ENCODE measurements around the gene ORMDL1.
"Not testable (repeated sequence)": the region's sequence is repeated elsewhere in the genome, so short reads cannot be mapped to it uniquely, and the experiment has no call there.

Gene ORMDL1

DNA sequence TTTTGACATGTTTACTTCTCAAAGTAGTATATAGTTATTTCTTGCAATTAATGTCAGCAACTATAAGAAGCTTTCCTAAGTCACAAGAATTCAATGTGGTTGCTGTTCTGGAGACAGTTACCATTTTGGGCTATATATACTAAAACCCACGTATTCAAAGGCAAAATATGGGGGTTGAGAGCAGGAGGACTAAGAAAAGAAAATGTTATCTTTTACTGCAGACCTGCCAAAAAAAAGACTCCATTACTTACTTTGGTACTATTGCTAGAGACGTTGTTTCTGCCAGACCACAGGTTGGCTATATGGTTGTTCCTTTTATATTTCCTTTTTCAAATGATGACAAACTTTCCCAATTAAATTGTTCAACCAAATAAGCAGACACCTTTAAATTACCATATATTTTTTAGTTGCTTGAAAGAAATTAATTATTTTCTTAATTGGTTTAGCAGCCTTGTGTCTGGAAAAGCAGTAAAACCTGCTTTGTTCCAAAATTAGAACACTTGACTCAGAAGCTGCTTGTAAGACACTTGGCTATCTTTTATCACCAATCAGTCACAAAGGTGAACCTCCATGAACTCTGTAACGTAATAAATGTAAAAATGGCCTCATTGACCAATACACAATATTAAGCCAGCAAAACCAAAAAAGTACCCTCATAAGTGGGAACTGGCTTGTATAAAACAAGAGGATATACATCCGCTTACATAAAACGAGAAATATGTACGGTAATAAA, 13.4 kb downstream of the ORMDL1 start:
- DNase-seq (ENCODE audit: low read depth in 2 of 2) = no peak

DNA sequence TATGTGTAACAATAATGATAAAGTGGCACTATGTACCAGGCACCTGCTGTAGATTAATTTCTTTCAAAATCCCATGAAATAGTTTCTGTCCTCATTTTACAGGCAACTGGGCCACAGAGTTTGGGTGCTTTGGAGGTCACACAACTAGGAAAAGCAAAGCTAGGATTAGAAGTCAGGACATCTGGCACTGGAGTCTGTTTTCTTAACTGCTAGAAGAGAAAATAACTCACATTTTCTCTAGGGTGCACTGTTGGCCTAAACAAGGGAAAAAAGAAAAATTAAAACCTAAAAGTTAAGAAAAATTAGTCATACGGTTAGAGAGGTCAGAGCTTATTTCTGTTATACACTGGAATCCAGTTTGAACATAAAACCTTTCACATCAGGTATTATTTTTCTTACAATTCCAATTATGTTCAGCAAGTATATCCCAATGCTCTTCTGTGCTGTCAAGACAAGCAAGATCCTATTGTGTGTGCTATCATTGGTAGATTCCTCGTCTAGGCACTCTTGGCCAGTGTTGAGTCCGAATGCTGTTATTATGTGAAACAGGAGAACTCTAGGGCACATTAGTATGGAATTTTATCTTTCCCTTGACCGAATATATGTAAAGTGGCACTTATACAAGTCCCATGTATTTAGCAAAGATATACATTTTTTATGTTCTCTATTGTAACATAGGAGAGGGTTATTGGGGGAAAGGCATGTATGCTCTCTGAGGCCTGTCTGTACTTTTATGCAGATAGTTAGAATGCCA, 20.1 kb downstream of the ORMDL1 start:
- no peak for DNase-seq (ENCODE audit: low read depth in 2 of 2)

DNA sequence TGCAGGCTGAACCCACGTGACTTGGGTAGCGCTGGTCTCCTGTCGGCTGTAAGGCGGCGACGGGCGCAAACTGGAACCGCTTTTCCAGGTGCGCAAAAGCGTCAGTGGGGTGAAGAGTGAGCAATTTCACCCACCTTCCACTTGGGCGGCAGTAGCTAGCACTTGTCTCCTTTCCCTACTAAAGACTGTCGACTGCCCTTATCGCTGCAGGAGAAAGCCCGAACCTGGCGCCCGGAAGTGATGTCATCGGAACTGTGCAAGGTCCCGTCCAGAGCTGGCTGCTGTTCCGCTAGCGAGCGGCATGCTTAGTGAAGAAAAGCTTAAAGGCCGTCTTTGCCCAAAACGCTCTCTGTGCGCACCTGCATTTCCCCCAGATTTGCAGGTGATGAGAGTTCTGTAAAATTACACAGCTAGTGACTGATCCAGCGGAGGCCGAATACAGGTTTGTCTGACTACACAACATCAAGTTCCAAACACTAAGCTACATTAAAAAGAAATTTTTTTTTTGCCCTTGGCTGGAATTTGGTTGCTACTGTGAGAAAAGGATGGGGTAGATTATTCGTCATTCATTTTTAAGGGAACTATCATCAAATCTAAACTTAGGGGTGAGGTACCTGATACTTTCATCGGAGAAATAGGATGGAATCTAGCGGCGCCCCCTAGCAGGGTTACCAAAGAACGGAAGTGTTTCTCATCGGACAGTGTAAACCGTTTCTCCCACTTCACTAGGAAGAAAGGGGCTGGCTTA, 21.4 kb downstream of the ORMDL1 start, which contains the start of gene OSGEPL1:
Gene OSGEPL1 (minus strand): TSS at position 242 of the 748 bp plus-strand sequence. CDS start 1,152 bp downstream, outside the sequence.
- peak; percentile 76 to 85 for DNase-seq (ENCODE audit: low read depth in 2 of 2)

DNA sequence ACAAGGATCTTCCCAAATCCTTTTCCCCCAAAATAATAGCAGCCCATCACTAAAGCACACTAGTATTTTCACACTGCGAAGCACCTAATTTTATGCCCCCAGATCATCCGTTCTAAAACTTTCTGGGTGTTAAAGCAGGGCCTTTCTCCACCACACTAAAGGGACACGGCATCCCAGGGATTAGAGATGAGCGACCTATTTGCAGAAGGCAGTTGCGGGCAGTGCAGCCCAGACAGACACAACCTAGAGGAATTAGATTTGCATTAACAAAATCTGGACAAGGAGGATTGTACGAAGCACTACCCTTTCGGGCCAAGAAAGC, 21.9 kb downstream of the ORMDL1 start:
- DNase-seq (ENCODE audit: low read depth in 2 of 2) = no peak

DNA sequence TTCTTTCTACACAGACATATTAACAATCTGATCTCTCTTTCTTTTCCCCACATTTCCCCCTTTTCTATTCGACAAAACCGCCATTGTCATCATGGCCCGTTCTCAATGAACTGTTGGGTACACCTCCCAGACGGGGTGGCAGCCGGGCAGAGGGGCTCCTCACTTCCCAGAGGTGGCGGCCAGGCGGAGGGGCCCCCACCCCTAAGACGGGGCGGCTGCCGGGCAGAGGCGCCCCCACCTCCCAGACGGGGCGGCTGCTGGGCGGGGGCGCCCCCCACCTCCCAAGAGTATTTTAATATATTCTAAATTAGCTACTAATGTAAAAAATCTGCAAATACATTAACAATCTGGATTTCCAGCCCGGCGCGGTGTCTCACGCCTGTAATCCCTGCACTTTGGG, 24.0 kb downstream of the ORMDL1 start:
- DNase-seq (ENCODE audit: low read depth in 2 of 2) = not testable (repeated sequence)

DNA sequence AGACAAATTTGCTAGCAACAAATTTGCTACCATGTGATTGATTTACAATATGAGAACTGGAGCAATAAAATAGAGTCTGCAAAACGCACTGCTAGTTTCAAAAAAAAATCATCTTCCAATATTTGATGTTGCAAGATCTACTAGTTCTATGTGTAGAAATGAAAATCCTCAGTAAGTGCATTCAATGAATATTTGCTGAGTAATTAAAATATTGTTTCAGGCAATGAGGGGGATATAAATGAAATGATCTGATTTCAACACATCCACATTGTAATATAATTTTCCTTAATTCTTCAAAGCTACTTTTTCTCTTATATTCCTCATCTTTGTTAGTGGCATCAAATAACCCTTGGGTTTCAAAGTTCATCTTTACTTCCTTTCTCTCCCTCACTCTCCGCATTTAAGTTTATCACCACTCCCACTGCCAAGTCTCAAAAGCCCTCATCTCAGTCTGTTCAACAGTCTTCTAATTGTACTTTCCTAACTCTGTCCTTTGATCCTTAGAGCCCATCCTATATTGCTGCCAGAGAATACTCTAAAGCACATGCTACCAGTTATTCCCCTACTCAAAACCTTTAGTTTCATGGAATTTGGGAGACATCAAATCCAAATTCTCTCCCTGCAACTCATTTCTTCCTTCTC, 27.7 kb downstream of the ORMDL1 start:
- DNase-seq (ENCODE audit: low read depth in 2 of 2) = no peak

DNA sequence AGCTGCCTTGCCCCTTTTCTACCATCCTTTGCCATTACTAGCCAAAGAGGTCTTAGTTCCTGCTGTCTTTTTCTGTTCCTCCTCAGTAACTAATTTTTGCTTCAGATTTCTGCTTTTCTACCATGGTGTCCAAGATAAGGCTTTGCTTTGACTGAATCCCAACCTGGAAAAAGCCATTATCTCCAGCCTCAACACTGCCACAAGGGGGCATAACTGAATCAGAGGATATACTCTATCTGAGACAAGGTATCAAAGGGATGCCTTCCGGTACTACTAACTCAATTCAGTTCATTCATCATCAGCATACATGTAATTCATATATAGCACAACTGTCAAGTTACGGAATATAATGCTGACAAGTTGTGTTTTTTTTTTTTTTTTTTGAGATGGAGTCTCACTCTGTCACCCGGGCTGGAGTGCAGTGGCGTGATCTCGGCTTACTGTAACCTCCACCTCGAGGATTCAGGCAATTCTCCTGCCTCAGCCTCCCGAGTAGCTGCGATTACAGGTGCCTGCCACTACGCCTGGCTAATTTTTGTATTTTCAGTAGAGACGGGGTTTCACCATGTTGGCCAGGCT, 33.0 kb downstream of the ORMDL1 start:
- DNase-seq (ENCODE audit: low read depth in 2 of 2) = no peak

DNA sequence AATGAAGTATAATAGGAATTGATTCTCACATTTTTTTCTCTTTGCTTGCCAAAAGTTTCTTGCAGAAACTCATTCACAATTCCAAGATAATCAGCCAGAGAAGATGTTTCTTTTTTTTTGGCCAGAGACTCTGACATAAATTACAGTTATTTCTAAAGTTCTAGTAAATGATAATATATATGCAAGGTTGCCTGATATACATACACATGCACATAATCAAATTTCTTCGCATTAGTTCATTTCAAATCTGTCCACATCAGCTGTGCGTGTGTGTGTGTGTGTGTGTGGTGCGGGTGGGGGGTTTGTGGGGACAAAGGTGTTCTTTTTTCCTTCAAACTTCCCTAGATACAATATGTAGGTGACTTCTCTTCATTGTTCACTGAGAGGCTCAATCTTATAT, 54.7 kb downstream of the ORMDL1 start:
- DNase-seq (ENCODE audit: low read depth in 2 of 2) = no peak

DNA sequence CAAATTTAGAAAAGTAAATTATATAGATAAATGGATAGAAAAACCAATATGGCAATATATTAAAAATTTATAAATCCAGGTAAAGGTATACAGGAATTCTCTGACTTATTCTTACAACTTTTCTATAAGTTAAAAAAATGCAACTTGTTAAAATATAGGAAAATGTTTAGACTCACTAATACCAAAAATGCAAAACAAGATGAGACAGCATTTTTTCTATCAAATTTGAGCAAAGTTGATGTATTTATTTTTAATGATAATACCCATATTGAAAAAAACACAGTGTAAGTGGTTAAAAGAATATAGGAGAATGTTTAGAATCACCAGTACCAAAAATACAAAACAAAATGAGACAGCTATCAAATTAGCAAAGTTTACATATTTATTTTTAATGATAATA, 57.3 kb downstream of the ORMDL1 start:
- no peak for DNase-seq (ENCODE audit: low read depth in 2 of 2)

DNA sequence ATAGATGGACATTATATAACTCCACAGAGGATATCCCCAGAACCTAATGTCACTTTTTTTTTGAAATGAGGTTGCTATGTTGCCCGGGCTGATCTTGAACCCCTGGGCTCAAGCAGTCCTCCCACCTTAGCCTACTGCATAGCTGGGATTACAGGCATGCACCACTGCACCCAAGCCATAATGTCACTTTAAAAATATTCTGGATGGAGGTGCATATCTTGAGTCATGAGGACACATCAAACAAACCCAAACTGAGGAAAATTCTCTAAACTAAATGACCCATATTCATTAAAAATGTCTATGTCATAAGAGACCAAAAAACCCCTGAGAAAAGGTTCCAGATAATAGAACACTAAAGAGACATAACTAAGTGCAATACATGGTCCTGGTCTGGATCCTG, 57.9 kb downstream of the ORMDL1 start:
- DNase-seq (ENCODE audit: low read depth in 2 of 2) = no peak

DNA sequence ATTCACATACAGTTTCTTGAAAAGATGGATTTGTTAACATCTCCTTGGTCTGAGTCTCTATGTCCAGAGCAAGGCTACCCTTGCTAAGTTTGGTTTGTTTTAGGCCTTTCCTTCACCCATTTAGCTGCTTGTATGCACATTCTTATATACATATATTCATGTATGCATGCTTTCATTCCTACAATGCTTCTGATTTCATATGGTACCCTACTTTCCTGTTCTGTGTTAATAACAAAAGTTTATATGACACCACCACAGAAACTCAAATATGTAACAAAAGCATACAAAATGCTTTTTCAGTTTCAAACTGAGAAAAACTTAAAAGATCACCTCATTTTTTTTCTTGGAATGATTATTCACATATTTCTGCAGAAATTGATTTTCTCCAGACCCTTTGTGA, 60.9 kb downstream of the ORMDL1 start:
- no peak for DNase-seq (ENCODE audit: low read depth in 2 of 2)

All from stimulated activated CD8-positive, alpha-beta memory T cell treated with anti-CD3 and anti-CD28 coated beads, Interleukin-7, amount 100 ng/mL, for 1 hour (primary cell).